SK-N-SH treated with all-trans-retinoic acid at 6 μM for 48 hours (cell line): ENCODE data around the gene DENR.

Experiments
- BACH2 ChIP-seq: fragments of 250-450 bp; sonication (Bioruptor Pico); IDR thresholded peaks from 2 replicates; pipeline ENCODE4 v1.9.0; 2021; ENCODE audit warnings: mild to moderate bottlenecking, borderline replicate concordance
- ESRRG ChIP-seq: fragments of 250-450 bp; sonication (Bioruptor Pico); IDR thresholded peaks from 2 replicates; pipeline ENCODE4 v1.6.1; 2021; ENCODE audit warnings: mild to moderate bottlenecking
- RARB ChIP-seq: fragments of 250-450 bp; sonication (Bioruptor Pico); IDR thresholded peaks from 2 replicates; pipeline ENCODE4 v1.8.0; 2021; ENCODE audit warnings: mild to moderate bottlenecking, moderate library complexity

DNA sequence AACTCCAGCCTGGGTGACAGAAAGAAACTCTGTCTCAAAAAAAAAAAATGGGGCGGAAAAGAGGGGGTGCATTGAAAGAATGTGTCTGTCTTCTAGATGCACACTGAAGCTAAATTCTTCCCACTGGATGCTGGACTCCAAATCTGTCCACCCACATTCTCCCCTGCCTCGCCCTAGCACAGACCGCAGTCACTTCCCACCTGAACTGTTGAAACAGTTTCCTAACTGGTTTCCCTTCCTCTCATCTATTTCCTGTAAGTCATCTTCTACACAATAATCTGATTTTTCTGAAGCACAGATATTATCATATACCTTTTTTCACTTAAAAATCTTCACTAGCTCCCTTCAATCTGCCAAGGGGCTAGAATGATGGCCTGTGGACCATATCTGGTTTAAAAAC lies 20.5 kb upstream of the DENR start:
- no peak for TF ChIP-seq ESRRG (CRISPR knock-in tag)
- no peak for TF ChIP-seq RARB (CRISPR knock-in tag)
- no peak for TF ChIP-seq BACH2 (CRISPR knock-in tag)
